SK-N-MC (cell line): ENCODE results near the gene FAM180A.

Experiments used
- EZH2 ChIP-seq: fragments of 200-600 bp; sonication (generic); IDR thresholded peaks from one replicate; pipeline ENCODE4 v1.6.1; 2017; ENCODE audit warnings: antibody characterized with exemption
- FOXP2 ChIP-seq: optimal IDR thresholded peaks from 2 replicates; pipeline ENCODE3; 2011; ENCODE audit warnings: mild to moderate bottlenecking, moderate library complexity; ENCODE audit not compliant: insufficient read depth; ENCODE audit errors: extremely low read length, control extremely low read depth
- POLR2AphosphoS5 ChIP-seq: IDR thresholded peaks from 2 replicates; pipeline ENCODE4 v1.6.1; 2012; ENCODE audit warnings: mild to moderate bottlenecking, low read depth, low read length, borderline replicate concordance

GRCh38 chr7:135726276-135726788, 22.3 kb downstream of the FAM180A start:
- no peak for TF ChIP-seq EZH2
- no peak for TF ChIP-seq POLR2AphosphoS5
- no peak for TF ChIP-seq FOXP2
